GM12872 (cell line): ENCODE data around the gene RPL22.
A peak's percentile ranks its signal among the peaks of the same experiment; 100 is the strongest.

Experiments
- CTCF ChIP-seq: IDR thresholded peaks from 3 replicates; pipeline ENCODE4 v1.5.1; 2011; ENCODE audit warnings: low read depth, mild to moderate bottlenecking, low read length, moderate library complexity; ENCODE audit not compliant: insufficient read depth

RPL22 gene

GRCh38 chr1:6144647-6145395, 54.6 kb downstream of the RPL22 start:
- TF ChIP-seq CTCF, result no peak

- TF ChIP-seq CTCF, result no peak
These were observed 55.2 kb downstream of the RPL22 start for GRCh38 chr1:6144175-6144574.

- TF ChIP-seq CTCF, result no peak
These were observed 56.0 kb downstream of the RPL22 start for GRCh38 chr1:6143395-6143794.

- no peak for TF ChIP-seq CTCF
These were observed 56.7 kb downstream of the RPL22 start for GRCh38 chr1:6142734-6143133.

- no peak for TF ChIP-seq CTCF
These were observed 57.3 kb downstream of the RPL22 start for GRCh38 chr1:6142036-6142621.

- peak; percentile 49; the same call in 2 of the 3 replicates for TF ChIP-seq CTCF
These were observed 57.8 kb downstream of the RPL22 start for GRCh38 chr1:6141592-6141991.

- no peak for TF ChIP-seq CTCF
These were observed 59.0 kb downstream of the RPL22 start for GRCh38 chr1:6140413-6140812.
